AG04450 (cell line): Measurements from ENCODE around the gene CHCHD3. TPM values are rescaled to one million over a fixed set of nuclear protein-coding genes. Genes with fewer than 3 reads are reported as not detected.

Experiments
- CTCF ChIA-PET: fragments of 300-600, 350-600 bp; formaldehyde crosslinking; extraction: SDS; loops from one replicate; lab custom pipeline; 2022; ENCODE audit warnings: antibody characterized with exemption, inconsistent platforms; lab: Charles Lee
- POLR2A ChIA-PET: fragments of 350-600 bp; formaldehyde crosslinking; extraction: SDS; loops from one replicate; lab custom pipeline; 2021; ENCODE audit warnings: antibody characterized with exemption, inconsistent platforms; lab: Yijun Ruan, JAX
- DNase-seq: peaks from one replicate; pipeline ENCODE4 v3.0.0-alpha.2; 2011; ENCODE audit warnings: low read depth, low spot score
- H3K27ac ChIP-seq: one replicate; pipeline ENCODE4 v1.5.1; 2012; ENCODE audit warnings: low read depth, low read length, control low read depth
- H3K27me3 ChIP-seq: one replicate; pipeline ENCODE4 v1.6.0; 2012; ENCODE audit warnings: low read length; ENCODE audit not compliant: control insufficient read depth, insufficient read depth
- H3K4me3 ChIP-seq: 2 replicates; pipeline ENCODE4 v1.5.1; 2011; ENCODE audit warnings: mild to moderate bottlenecking, low read depth, low read length, control low read depth
- H3K9me3 ChIP-seq: 2 replicates; pipeline ENCODE4 v1.5.1; 2012; ENCODE audit warnings: low read length; ENCODE audit not compliant: control insufficient read depth, insufficient read depth
- CTCF ChIP-seq: IDR thresholded peaks from 2 replicates; pipeline ENCODE4 v1.5.1; 2011; ENCODE audit warnings: low read depth, low read length, control low read depth, inconsistent platforms
- polyA plus RNA-seq: library from polyadenylated mRNA; depleted of rRNA; stranded (reverse); fragments of >200 nt; gene quantifications from 2 replicates; pipeline ENCODE4 v1.2.3, GENCODE V29; 2011

The CHCHD3 gene
- polyA plus RNA-seq, 1 experiment = 77.8 TPM

DNA sequence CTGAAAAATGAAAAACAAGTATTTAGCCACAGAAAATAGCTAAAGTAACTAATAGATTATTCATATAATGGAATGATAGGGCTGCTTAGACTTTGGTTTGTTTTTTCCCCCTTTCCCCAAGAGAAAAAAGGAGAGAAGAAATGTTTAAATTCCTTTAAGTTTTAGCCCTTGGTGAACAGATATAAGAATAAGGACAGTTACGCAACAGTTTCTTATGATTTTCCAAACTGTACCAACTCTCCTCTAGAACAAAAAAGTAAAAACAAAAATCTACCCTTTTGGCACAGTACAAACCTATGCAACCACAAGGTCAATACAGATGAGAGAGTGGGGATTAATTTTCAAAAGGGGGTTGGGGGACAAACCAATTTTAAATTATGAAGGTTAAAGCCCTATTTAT, 227.7 kb downstream of the CHCHD3 start:
- no peak overlapping the region for H3K27ac ChIP-seq
- no peaks in the 10 kb centered on the region for H3K27me3 ChIP-seq
- TF ChIP-seq CTCF = no peak
- ChIA-PET POLR2A (no interaction called here), CTCF (no interaction called here)
- H3K4me3 ChIP-seq = no peak overlapping the region
- no peak for DNase-seq
- no peaks in the 10 kb centered on the region for H3K9me3 ChIP-seq

DNA sequence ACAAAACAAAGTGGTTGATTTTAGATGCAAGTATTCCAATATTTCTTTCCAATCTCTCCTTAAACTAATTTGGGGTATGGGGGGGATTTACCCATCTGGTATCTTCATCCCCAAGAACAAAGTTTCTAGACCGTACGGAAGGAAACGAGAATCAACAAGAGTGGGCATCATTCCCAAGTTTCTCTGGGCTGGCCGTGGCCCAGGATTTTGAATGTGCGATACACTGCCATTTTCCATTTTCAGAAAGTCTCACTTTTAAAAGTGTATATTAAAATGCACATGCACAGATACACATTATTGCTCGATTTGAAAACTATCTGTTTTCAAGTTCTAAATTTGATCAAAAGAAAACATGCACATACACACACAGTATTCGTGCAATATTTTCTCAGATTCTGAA, 234.5 kb downstream of the CHCHD3 start:
- ChIA-PET POLR2A (no interaction called here), CTCF (no interaction called here)
- no peak overlapping the region for H3K27ac ChIP-seq
- no peaks in the 10 kb centered on the region for H3K9me3 ChIP-seq
- no peak for DNase-seq
- no peaks in the 10 kb centered on the region for H3K27me3 ChIP-seq
- no peak overlapping the region for H3K4me3 ChIP-seq
- no peak for TF ChIP-seq CTCF

DNA sequence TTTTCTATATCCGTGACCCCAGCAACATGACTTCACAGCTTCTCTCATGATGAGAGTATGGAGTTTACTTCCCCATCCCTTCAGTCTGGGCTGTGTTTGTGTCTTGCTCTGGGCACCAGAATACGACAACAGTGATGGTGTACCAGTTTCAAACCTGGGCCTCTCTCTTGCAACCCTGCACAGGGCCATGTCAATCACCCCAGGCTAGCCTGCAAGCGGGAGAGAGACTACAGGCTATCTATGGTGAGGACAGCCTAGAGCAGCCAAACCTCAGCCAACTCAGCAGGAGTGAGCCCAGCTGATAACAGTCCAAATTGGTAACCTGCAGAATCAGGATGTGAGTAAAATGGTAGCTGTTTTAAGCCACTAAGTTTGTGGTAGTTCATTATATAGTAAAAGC, 235.8 kb downstream of the CHCHD3 start:
- TF ChIP-seq CTCF = no peak
- no peak overlapping the region for H3K27ac ChIP-seq
- DNase-seq = no peak
- ChIA-PET POLR2A (no interaction called here), CTCF (no interaction called here)
- no peaks in the 10 kb centered on the region for H3K27me3 ChIP-seq
- H3K4me3 ChIP-seq = no peak overlapping the region
- no peaks in the 10 kb centered on the region for H3K9me3 ChIP-seq

DNA sequence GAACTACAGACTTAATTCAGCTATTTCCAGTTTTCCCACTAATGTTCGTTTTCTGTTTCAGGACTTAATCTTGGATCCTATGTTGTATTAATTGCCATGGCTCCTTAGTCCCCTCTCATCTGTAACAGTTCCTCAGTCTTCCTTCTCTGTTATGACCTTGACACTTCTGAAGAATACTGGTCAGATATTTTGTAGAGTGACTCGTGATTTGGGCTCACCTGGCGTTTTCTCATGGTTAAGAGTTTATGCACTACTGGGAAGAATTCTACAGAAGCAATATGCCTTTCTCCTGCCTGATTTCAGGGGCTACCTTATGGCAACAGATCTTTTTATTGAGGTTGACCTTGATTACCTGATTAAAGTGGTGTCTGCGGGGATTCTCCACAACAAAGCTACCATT, 239.4 kb downstream of the CHCHD3 start:
- DNase-seq = no peak
- ChIA-PET POLR2A (no interaction called here), CTCF (no interaction called here)
- Histone ChIP-seq H3K9me3 (no peaks in the 10 kb centered on the region), H3K4me3 (no peak overlapping the region), H3K27me3 (no peaks in the 10 kb centered on the region), H3K27ac (no peak overlapping the region)
- no peak for TF ChIP-seq CTCF

DNA sequence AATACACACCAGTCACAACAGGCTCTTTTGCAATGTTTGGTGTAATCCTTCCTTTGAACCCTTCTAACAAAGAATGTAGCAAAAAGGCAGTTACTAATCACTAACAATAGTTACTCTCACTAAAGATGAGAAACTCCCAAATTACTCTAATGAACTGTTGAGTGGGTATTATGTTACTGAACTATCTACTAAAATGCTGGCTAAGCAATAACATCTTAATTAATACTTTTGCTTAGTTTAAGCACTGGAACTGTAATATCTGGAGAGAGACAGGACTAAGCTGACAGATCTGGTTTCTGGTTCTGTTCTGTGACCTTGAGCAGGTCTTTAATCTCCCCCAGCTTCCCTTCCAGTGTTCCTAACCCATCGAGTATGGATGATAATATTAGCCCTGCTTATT, 241.7 kb downstream of the CHCHD3 start:
- Histone ChIP-seq H3K27ac (no peak overlapping the region), H3K27me3 (no peaks in the 10 kb centered on the region), H3K9me3 (no peaks in the 10 kb centered on the region), H3K4me3 (no peak overlapping the region)
- TF ChIP-seq CTCF = no peak
- CTCF ChIA-PET = interaction anchor here (0.6 kb wide), 1 partner anchor 19 kb away, joined by 3 read pairs; no protein-coding TSS in a partner anchor
- POLR2A ChIA-PET = no interaction called here
- DNase-seq = no peak
